KMS-11 (cell line): ENCODE measurements around the gene FAM3A.

Experiments
- H2AFZ ChIP-seq: fragments of 200-600 bp; sonication (generic); 2 replicates; pipeline ENCODE4 v1.6.1; 2016; ENCODE audit warnings: antibody characterized with exemption, mixed run types, low read depth
- H3K27ac ChIP-seq: fragments of 200-600 bp; sonication (generic); 2 replicates; pipeline ENCODE4 v1.6.1; 2016; ENCODE audit warnings: mild to moderate bottlenecking, mixed run types
- H3K27me3 ChIP-seq: fragments of 200-600 bp; sonication (generic); 2 replicates; pipeline ENCODE4 v1.6.1; 2017; ENCODE audit warnings: mild to moderate bottlenecking, low read depth, mixed run types, moderate library complexity; ENCODE audit not compliant: insufficient read depth
- H3K36me3 ChIP-seq: fragments of 200-600 bp; sonication (generic); 2 replicates; pipeline ENCODE4 v1.6.1; 2017; ENCODE audit warnings: mild to moderate bottlenecking, mixed run types; ENCODE audit not compliant: insufficient read depth
- H3K4me1 ChIP-seq: fragments of 200-600 bp; sonication (generic); 2 replicates; pipeline ENCODE4 v1.6.1; 2016; ENCODE audit warnings: mild to moderate bottlenecking, low read depth, mixed run types; ENCODE audit not compliant: poor library complexity, severe bottlenecking
- H3K4me2 ChIP-seq: fragments of 200-600 bp; sonication (generic); 2 replicates; pipeline ENCODE4 v1.7.0; 2016; ENCODE audit warnings: mild to moderate bottlenecking, mixed run types
- H3K4me3 ChIP-seq: fragments of 200-600 bp; sonication (generic); IDR thresholded peaks from 2 replicates; pipeline ENCODE4 v1.6.1; 2017; ENCODE audit warnings: low read depth, low read length, mixed read lengths; ENCODE audit not compliant: insufficient read depth
- H3K79me2 ChIP-seq: fragments of 200-600 bp; sonication (generic); 2 replicates; pipeline ENCODE4 v1.6.1; 2016; ENCODE audit warnings: low read depth, mixed run types; ENCODE audit not compliant: insufficient read depth
- H3K9ac ChIP-seq: fragments of 200-600 bp; sonication (generic); 2 replicates; pipeline ENCODE4 v1.6.1; 2016; ENCODE audit warnings: mild to moderate bottlenecking, mixed run types
- H4K20me1 ChIP-seq: fragments of 200-600 bp; sonication (generic); 2 replicates; pipeline ENCODE4 v1.6.1; 2016; ENCODE audit warnings: mild to moderate bottlenecking, mixed run types; ENCODE audit not compliant: insufficient read depth
- TF ChIP-seq, protein P1 (sequence below): fragments of 200-600 bp; sonication (generic); conservative IDR thresholded peaks from 2 replicates; pipeline ENCODE4 v1.6.1; 2017; ENCODE audit warnings: low read depth, mild to moderate bottlenecking, antibody characterized with exemption, low read length, moderate library complexity, mixed read lengths

The FAM3A gene

DNA sequence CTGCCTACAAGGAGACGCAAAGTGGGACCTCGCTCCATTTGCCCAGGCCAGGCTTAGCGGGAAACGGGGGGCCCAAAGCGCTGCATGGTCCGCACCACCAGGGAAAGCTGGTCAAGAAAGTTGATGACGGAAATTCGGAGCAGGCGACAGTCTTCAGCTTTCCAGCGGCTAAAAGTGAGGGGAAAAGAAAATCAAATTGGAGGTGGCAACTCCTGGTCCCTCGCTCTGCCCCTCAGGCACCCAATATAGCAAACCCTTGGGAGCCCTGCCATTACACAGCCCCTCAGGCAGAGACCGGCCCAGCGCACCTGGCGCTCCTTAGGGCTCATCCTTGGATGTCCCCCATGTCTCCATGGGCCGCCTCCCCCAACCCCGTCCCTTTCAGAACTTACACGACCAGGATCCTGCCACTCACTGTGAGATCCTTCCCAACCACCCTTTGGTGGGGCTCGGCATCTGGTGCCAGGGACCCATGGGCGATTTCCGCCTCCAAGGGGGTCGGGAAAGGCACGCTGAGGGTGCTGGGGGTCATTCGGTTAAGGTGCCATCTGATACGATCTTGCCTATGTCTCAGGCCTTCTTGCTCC lies 38.0 kb downstream of the FAM3A start:
- TF ChIP-seq, protein P1, sequence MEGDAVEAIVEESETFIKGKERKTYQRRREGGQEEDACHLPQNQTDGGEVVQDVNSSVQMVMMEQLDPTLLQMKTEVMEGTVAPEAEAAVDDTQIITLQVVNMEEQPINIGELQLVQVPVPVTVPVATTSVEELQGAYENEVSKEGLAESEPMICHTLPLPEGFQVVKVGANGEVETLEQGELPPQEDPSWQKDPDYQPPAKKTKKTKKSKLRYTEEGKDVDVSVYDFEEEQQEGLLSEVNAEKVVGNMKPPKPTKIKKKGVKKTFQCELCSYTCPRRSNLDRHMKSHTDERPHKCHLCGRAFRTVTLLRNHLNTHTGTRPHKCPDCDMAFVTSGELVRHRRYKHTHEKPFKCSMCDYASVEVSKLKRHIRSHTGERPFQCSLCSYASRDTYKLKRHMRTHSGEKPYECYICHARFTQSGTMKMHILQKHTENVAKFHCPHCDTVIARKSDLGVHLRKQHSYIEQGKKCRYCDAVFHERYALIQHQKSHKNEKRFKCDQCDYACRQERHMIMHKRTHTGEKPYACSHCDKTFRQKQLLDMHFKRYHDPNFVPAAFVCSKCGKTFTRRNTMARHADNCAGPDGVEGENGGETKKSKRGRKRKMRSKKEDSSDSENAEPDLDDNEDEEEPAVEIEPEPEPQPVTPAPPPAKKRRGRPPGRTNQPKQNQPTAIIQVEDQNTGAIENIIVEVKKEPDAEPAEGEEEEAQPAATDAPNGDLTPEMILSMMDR, result no peak
- no peaks in the 10 kb centered on the region for H3K36me3 ChIP-seq
- H3K4me2 ChIP-seq, result peak overlapping the region; percentile 48; the same call in 1 of the 2 replicates
- no peaks in the 10 kb centered on the region for H3K79me2 ChIP-seq
- no peaks in the 10 kb centered on the region for H4K20me1 ChIP-seq
- H2AFZ ChIP-seq, result peak overlapping the region; percentile 59; the same call in 1 of the 2 replicates
- H3K4me3 ChIP-seq, result no peak overlapping the region
- H3K27me3 ChIP-seq, result no peaks in the 10 kb centered on the region
- H3K9ac ChIP-seq, result no peak overlapping the region
- no peak overlapping the region for H3K27ac ChIP-seq
- H3K4me1 ChIP-seq, result peaks cover 11% of the 10 kb centered on the region

GRCh38 chrX:154476821-154477220 lies 39.2 kb downstream of the FAM3A start:
- H3K27ac ChIP-seq, result no peak overlapping the region
- no peak overlapping the region for H3K4me2 ChIP-seq
- no peaks in the 10 kb centered on the region for H3K79me2 ChIP-seq
- no peaks in the 10 kb centered on the region for H4K20me1 ChIP-seq
- no peaks in the 10 kb centered on the region for H3K27me3 ChIP-seq
- H3K4me1 ChIP-seq, result peaks cover 11% of the 10 kb centered on the region
- no peaks in the 10 kb centered on the region for H3K36me3 ChIP-seq
- no peak overlapping the region for H3K9ac ChIP-seq
- no peak overlapping the region for H2AFZ ChIP-seq
- TF ChIP-seq, protein P1, result no peak
- H3K4me3 ChIP-seq, result no peak overlapping the region

DNA sequence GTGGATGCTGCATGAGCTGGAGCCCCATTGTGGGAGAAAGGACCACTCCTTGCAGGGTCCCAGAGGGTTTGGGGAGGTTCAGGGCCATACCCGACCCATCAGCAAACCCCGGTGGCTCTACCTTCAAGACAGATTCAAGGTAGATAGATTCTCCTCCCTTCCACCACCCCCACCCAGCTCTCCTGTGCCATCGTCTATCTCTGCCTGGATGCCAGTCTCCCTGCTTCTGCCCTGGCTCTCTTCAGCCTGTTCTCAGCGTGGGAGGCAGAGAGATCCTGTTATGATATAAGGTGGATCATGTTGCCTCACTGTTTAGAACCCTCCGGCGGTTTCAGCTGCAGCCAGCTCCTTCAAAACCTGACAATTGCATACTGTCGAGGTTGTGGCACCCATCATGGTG lies 42.3 kb downstream of the FAM3A start:
- TF ChIP-seq, protein P1, result no peak
- Histone ChIP-seq H3K27ac (no peak overlapping the region), H4K20me1 (no peaks in the 10 kb centered on the region), H2AFZ (no peak overlapping the region), H3K27me3 (no peaks in the 10 kb centered on the region), H3K4me1 (no peaks in the 10 kb centered on the region), H3K9ac (no peak overlapping the region), H3K4me2 (no peak overlapping the region), H3K36me3 (no peaks in the 10 kb centered on the region), H3K79me2 (no peaks in the 10 kb centered on the region), H3K4me3 (no peak overlapping the region)

DNA sequence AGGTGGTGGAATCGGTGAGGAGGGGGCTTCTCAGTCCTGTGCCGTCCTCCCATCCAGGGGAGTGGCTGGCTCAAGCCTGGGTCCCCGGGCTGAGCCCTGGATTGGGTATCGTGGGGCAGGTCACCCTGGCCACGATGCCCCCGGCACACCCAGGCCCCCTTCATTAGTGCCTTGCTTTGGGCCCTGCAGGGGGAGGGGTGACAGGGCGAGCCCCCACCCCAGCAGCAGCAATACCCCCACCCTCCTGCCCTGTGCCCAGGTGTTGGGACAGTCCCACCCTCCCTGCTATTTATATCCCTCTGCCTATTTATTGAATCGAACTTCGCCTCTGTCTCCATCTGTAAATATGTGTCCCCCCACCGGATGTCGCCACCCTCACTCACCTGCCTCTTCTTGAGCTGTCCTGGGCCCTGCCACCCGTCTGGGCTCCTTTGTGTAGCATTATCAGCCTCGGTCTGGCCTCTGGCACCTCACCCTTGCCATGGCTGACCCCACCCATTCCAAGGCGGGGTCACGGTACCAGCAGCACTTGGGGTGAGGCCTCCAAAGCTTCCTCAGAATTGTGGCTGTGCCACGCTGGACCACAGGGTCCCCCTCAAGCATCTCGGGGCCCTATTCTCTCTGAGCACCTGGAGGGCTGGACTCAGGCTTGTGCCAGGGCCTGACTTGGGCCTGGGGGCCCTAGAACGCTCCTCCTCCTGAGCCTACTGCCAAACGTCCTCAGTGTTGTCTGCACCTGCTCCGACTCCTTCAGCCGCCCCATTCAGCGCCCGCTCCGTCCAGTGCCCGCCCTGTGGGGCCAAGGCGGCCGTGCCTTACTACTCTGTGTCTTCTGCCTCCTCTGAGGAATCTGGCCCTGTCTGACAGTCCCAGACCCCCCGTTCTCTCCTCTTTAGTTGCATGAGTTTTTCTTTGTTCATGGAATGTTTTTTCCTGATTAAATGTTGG lies 43.1 kb downstream of the FAM3A start:
- no peak overlapping the region for H2AFZ ChIP-seq
- H3K27ac ChIP-seq, result no peak overlapping the region
- H3K4me2 ChIP-seq, result no peak overlapping the region
- no peaks in the 10 kb centered on the region for H3K4me1 ChIP-seq
- TF ChIP-seq, protein P1, result no peak
- H3K27me3 ChIP-seq, result no peaks in the 10 kb centered on the region
- no peaks in the 10 kb centered on the region for H3K36me3 ChIP-seq
- no peak overlapping the region for H3K9ac ChIP-seq
- H4K20me1 ChIP-seq, result no peaks in the 10 kb centered on the region
- no peaks in the 10 kb centered on the region for H3K79me2 ChIP-seq
- H3K4me3 ChIP-seq, result no peak overlapping the region
